Skeletal muscle tissue (tissue), 4 donors: Measurements from ENCODE around the gene TRABD2B. TPM values are rescaled to one million over a fixed set of nuclear protein-coding genes. Genes with fewer than 3 reads are reported as not detected.

Source experiments
- H3K27ac ChIP-seq: one replicate; pipeline ENCODE4 v1.7.0; 2013; ENCODE audit warnings: mild to moderate bottlenecking, low read depth, low read length, inconsistent platforms
- H3K27me3 ChIP-seq, 3 donors: one replicate each; pipeline ENCODE4 v1.7.0; 2013; ENCODE audit warnings: low read length in 3 of 3; ENCODE audit not compliant: control insufficient read depth in 3 of 3, insufficient read depth in 3 of 3
- H3K36me3 ChIP-seq, 3 donors: one replicate each; pipeline ENCODE4 v1.7.0; 2013; ENCODE audit warnings: low read length in 3 of 3; ENCODE audit not compliant: control insufficient read depth in 3 of 3, insufficient read depth in 3 of 3
- H3K4me1 ChIP-seq, 3 donors: one replicate each; pipeline ENCODE4 v1.7.0; 2013; ENCODE audit warnings: low read length in 3 of 3, mild to moderate bottlenecking in 3 of 3; ENCODE audit not compliant: control insufficient read depth in 3 of 3, insufficient read depth in 3 of 3
- H3K4me3 ChIP-seq, 3 donors: one replicate each; pipeline ENCODE4 v1.7.0; 2013; ENCODE audit warnings: low read length in 3 of 3
- H3K9ac ChIP-seq, 3 donors: one replicate each; pipeline ENCODE4 v1.7.0; 2013; ENCODE audit warnings: low read length in 3 of 3, mild to moderate bottlenecking in 3 of 3, moderate library complexity in 2 of 3, low read depth in 1 of 3
- H3K9me3 ChIP-seq, 3 donors: one replicate each; pipeline ENCODE4 v1.7.0; 2013; ENCODE audit warnings: low read length in 3 of 3; ENCODE audit not compliant: control insufficient read depth in 3 of 3
- total RNA-seq: library from RNA; depleted of rRNA; stranded (reverse); fragments of >200 nt; gene quantifications from one replicate; pipeline ENCODE4 v1.2.3, GENCODE V29; 2014
- donor health status: Osteomylitis.

TRABD2B gene
- total RNA-seq, 1 donor from 2014 or later, result 0.52 TPM

DNA sequence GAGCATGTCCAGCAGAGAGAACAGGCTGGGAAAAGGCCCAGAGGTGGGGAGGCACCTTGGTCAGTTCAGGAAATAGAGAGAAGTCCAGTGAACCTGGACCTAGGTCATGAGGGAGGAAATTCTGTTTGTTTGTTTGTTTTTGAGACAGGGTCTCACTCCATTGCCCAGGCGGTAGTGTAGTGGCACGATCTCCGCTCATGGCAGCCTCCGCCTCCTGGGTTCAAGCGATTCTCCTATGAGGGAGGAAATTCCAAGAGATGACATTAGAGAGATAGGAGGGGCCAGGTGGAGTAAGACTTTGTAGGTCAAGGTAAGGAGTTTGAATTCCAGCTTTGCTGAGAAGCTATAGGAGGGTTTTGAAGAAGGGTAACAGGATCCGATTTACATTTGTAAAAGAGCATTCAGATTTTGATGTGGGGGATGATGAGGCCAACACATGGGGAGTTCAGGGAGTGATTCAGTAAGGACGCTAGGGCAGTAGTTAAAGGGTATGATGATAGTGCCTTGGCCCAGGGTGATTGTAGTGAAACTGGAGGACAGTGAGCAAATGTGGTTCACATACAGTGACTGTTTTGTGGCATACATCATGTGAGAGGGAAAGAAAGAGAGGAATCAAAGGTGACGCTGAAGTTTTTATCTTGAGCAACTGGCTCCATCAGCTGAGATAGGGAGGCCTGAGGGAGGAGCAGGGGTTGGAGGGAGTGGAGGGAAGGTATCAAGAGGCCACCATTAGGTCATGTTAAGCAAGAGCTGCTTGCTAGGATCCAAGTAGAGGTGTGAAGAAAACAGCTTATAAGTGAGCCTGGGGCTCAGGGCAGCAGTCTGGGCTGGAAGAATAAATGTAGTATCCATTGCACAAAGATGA is 8.3 kb upstream of the TRABD2B start:
- Histone ChIP-seq H3K27me3 (peaks cover 0 to 5% (median 0%) of the 10 kb centered on the region in 3 donors), H3K36me3 (no peaks in the 10 kb centered on the region), H3K9me3 (no peaks in the 10 kb centered on the region), H3K9ac (no peak overlapping the region), H3K27ac (no peak overlapping the region), H3K4me3 (no peak overlapping the region), H3K4me1 (no peaks in the 10 kb centered on the region)

DNA sequence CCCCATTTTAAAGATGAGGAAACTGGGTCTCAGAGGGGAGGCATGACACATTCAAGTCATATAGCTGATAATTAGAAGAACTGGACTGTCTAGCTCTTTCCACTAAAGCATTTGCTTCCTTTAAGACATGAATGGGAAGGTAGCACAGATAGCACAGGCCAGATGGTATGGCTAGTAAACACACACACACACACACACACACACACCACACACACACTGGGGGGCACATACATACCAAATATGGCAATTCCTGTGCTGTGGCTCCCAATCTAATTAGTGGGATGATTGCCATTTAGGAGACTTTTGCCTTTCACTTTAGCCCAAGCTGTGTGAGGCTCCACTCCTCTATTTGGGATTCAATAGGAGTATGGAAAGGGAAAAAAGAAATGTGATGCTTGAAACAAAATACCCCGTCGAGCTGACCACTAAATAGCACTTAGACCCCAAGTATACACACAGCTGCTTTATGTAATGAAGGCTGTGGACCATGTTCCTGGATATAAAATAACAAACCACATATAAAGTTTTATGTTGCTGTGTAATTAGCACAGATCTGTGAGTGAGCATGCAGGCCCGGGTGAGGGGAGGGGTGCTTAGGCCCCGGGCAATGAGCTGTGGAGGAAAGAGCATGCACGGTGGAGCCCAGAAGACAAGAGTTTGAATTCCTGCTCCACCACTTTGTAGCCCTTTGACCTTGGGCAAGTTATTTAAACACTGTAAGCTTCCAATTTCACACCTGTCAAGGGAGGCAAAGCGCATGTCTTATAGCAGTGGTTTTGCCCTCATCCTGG is 6.8 kb upstream of the TRABD2B start:
- Histone ChIP-seq H3K9ac (no peak overlapping the region), H3K9me3 (no peaks in the 10 kb centered on the region), H3K36me3 (no peaks in the 10 kb centered on the region), H3K4me3 (no peak overlapping the region), H3K27ac (no peak overlapping the region), H3K4me1 (no peaks in the 10 kb centered on the region), H3K27me3 (peaks cover 0 to 7% (median 0%) of the 10 kb centered on the region in 3 donors)

DNA sequence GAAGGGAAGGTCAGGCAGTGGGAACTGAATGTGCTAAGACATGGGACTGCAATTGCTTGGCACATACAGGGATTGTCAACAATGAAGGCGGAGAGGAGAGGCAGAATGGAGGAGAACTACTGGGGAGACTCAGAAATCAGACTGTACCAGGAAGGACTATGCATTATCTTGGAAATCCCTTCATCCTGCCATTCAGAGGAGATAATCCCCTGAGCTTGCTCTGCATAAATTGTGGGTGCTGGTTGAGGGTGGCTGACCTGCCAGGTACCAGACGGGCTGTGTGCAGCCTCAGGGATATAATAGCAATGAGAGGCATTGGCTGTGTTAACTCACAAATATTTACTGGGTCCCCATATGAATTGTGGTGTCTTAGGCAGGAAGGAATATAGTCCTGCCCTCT is 5.0 kb upstream of the TRABD2B start:
- Histone ChIP-seq H3K27ac (no peak overlapping the region), H3K4me3 (no peak overlapping the region), H3K9me3 (no peaks in the 10 kb centered on the region), H3K4me1 (peaks cover 2 to 3% (median 2%) of the 10 kb centered on the region in 3 donors), H3K9ac (no peak overlapping the region), H3K36me3 (no peaks in the 10 kb centered on the region), H3K27me3 (peaks cover 7 to 19% (median 11%) of the 10 kb centered on the region in 3 donors)

DNA sequence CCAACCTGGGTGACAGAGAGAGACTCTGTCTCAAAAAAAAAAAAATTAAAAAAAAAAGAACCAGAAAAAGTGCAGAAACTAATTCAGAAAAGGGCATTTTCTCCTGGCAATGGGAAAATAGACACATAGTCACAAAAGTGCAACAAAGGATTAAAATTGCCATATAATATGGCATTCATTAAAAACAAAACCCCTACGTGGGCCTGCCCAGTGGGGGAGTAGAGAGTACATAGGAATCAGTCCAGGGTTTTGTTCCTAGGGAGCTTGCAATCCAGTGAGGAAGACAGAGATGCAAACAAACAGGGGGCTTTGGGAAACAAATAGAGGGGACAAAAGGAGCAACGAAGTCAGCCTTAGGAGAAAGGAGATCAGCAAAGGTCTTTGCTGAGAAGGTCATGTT is 4.5 kb upstream of the TRABD2B start:
- H3K27me3 ChIP-seq, result peaks cover 7 to 20% (median 11%) of the 10 kb centered on the region in 3 donors
- no peaks in the 10 kb centered on the region for H3K9me3 ChIP-seq

DNA sequence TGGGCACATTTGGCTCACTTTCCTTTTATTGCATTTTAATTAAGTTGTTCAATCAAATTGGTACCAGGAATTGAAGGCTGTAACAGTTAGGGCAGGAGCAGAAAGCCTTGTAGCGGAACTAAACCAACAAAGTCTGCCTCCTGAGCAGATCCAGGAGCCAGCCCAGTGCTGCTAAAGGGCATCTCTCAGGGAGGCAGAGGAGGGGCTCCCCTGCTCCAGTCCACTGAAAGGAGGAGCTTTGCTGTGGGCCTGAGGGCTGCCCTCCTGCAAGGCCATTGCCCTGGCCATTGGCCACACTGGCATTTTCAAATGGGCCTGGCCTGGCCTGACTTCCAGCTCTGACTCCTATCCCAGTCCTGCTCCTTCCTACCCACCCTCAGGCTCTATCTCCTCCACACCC is 3.7 kb upstream of the TRABD2B start:
- Histone ChIP-seq H3K27me3 (peaks cover 12 to 28% (median 18%) of the 10 kb centered on the region in 3 donors), H3K27ac (no peak overlapping the region), H3K9ac (no peak overlapping the region), H3K36me3 (no peaks in the 10 kb centered on the region), H3K4me3 (no peak overlapping the region), H3K9me3 (no peaks in the 10 kb centered on the region), H3K4me1 (peaks cover 2 to 3% (median 2%) of the 10 kb centered on the region in 3 donors)

More for the DNA sequence above, 4.5 kb upstream of the TRABD2B start:
- Histone ChIP-seq H3K9ac (no peak overlapping the region), H3K4me3 (no peak overlapping the region), H3K36me3 (no peaks in the 10 kb centered on the region), H3K27ac (no peak overlapping the region), H3K4me1 (peaks cover 2 to 3% (median 2%) of the 10 kb centered on the region in 3 donors)

DNA sequence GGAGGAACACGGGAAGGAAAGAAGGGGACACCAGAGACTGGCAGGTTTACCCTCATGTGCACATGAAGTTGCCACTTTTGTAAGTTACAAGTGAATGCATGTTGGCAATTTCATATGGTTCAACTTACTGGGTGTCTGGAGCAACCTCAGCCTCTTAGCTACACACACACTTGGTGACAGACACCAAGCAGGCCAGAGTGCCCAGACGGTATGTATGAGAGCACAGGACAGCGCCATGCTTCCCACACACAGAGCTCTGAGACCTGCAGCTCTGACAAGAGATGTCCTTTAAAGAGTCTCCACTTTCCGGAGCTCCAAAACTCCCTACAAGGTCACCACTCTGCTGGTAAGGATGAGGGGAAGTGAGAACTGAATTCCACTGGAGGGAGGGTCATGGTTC is 1.9 kb upstream of the TRABD2B start:
- Histone ChIP-seq H3K9me3 (no peaks in the 10 kb centered on the region), H3K27me3 (peaks cover 22 to 39% (median 30%) of the 10 kb centered on the region in 3 donors), H3K4me1 (peaks cover 2 to 3% (median 2%) of the 10 kb centered on the region in 3 donors), H3K9ac (no peak overlapping the region), H3K36me3 (peaks cover 0 to 2% (median 0%) of the 10 kb centered on the region in 3 donors), H3K4me3 (no peak overlapping the region), H3K27ac (no peak overlapping the region)

DNA sequence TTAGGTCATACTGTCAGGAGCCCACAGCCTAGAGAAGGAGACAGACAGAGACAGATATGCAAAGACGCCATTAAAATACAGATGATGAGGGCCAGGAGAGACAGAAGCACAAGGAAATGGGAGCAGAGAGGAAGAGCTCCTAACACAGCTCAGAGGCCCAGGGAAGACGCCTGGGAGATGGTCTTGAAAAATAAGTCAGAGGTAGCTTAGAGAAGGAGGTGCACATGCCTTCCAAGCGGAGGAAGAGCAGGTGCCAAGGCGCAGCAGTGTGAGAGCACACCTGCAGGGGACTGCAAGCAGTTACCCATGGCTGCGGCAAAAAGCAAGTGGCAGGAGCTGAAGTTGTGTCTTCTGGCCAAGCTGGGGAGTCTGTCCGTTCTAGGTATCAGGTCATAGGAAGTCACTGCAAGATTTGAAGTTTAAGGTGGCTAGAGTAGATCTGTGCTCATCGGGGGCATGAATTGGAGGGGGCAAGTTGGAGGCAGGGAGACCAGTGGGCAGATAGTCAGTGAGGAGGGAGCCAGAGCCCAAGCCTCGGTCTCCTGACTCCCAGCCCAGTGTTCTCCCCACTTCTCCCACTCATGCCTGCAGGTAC is 1.3 kb upstream of the TRABD2B start:
- Histone ChIP-seq H3K9ac (no peak overlapping the region), H3K4me1 (peaks cover 2 to 3% (median 2%) of the 10 kb centered on the region in 3 donors), H3K27ac (no peak overlapping the region), H3K9me3 (no peaks in the 10 kb centered on the region), H3K4me3 (no peak overlapping the region), H3K36me3 (peaks cover 0 to 2% (median 0%) of the 10 kb centered on the region in 3 donors), H3K27me3 (peaks cover 27 to 39% (median 32%) of the 10 kb centered on the region in 3 donors)

DNA sequence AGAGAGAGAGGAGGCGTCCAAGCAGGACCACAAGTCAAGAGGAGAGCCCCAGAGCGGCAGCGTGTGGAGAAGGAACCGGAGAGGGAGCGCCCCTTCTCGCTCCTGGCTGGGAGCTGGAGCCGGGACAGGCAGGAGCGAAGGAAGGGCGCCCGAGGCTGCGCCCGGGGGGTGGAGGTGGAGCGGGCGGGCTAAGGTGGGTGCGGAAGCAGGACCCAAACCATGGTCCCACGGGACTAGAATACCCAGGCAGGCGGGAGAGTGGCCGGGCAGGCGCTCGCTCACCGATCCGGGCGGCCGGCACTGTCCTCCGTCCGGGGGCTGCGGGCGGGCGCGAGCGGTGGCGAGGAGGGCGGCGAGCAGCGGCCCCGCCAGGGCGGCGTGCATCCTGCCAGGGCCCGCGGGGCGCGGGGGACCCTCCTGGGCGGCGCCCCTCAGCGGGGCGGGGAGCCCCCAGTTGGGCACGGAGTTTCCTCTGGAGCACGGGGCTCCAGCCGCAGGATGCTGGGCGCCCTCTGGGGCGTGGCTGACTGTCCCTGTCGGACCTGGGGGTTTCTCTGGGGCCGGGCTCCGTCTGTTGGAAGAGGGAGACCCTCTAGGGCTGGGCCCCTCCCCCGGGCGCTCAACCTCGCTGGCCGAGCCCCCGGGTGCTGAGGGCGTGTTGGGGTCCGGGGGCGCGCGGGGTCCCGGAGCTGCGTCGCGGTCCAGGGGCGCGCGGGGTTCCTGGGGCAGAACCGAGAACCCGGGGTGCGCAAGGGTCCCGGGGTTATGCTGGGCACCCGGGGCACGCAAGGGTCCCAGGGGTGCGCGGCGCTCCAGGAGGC is 569 bp downstream of the TRABD2B start:
- Histone ChIP-seq H3K36me3 (peaks cover 0 to 2% (median 0%) of the 10 kb centered on the region in 3 donors), H3K27ac (no peak overlapping the region), H3K4me1 (peaks cover 2 to 13% (median 2%) of the 10 kb centered on the region in 3 donors), H3K9me3 (no peaks in the 10 kb centered on the region), H3K9ac (peak overlapping the region; percentile 16 to 60 (median 32)), H3K4me3 (peak overlapping the region; percentile 36 to 58 (median 48)), H3K27me3 (peaks cover 31 to 39% (median 33%) of the 10 kb centered on the region in 3 donors)

DNA sequence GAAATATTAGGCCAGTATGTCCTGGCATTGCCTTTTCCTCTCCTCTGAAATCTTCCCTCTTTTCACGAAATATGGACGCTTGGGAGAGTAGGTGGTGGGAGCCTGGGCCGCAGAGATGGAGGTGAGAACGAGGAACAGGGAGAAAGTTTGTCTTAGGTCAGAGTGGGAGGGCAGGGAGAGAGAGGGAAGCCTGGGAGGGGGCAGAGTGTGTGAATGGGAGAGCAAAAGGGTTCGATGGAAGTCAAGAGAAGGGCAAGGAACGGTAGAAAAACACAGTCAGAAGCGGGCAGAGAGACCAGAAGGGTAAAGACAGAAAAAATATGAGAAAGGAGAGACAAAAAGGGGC is 1.2 kb downstream of the TRABD2B start:
- Histone ChIP-seq H3K4me1 (peaks cover 2 to 13% (median 2%) of the 10 kb centered on the region in 3 donors), H3K9ac (peak overlapping the region in 1 of 3 donors; percentile 60), H3K36me3 (peaks cover 0 to 2% (median 0%) of the 10 kb centered on the region in 3 donors), H3K27ac (no peak overlapping the region), H3K4me3 (peak overlapping the region; percentile 36 to 58 (median 48)), H3K27me3 (peaks cover 31 to 36% (median 33%) of the 10 kb centered on the region in 3 donors), H3K9me3 (no peaks in the 10 kb centered on the region)
